HG02938 (cell line): Measurements from ENCODE around the gene RUSC2.
"Not testable (repeated sequence)": the region's sequence is repeated elsewhere in the genome, so short reads cannot be mapped to it uniquely, and the experiment has no call there.

Experiments
- ATAC-seq: cut with Tn5 transposase; IDR thresholded peaks from one replicate; pipeline ENCODE4 v1.9.1; 2021; ENCODE audit warnings: mild to moderate bottlenecking, moderate library complexity; ENCODE audit not compliant: unreplicated experiment

The RUSC2 gene

GRCh38 chr9:35493119-35493518 is 3.2 kb downstream of the RUSC2 start:
- not testable (repeated sequence) for ATAC-seq

DNA sequence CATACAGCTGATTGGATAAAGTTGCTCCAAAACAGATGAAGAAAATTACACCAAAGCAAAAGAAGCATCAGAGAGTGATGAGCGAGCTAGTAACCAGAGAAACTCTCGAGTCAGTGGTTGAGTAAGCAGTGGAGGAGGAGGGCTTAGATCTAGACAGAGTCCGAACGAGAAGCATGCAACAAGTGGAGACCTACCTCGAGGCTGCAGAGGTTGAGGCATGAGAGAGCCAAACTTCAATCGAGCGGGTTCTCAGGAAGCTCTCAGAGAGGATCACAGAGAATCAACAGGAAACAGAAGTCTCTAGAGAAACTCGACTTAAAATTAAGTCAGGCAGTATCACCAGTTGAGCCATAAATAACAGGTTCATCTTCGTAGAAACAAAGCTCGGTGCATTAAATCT is 6.1 kb downstream of the RUSC2 start:
- ATAC-seq, result no peak

DNA sequence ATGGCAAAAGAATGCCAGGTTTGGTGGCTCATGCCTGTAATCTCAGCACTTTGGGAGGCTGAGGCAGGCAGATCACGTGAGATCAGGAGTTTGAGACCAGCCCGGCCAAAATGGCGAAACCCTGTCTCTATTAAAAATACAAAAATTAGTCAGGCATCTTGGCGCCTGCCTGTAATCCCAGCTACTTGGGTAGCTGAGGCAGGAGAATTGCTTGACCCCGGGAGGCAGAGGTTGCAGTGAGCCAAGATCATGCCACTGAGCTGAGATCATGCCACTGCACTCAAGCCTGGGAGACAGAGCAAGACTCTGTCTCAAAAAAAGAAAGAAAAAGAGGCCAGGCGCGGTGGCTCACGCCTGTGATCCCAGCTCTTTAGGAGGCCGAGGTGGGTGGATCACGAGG is 8.3 kb downstream of the RUSC2 start:
- not testable (repeated sequence) for ATAC-seq

DNA sequence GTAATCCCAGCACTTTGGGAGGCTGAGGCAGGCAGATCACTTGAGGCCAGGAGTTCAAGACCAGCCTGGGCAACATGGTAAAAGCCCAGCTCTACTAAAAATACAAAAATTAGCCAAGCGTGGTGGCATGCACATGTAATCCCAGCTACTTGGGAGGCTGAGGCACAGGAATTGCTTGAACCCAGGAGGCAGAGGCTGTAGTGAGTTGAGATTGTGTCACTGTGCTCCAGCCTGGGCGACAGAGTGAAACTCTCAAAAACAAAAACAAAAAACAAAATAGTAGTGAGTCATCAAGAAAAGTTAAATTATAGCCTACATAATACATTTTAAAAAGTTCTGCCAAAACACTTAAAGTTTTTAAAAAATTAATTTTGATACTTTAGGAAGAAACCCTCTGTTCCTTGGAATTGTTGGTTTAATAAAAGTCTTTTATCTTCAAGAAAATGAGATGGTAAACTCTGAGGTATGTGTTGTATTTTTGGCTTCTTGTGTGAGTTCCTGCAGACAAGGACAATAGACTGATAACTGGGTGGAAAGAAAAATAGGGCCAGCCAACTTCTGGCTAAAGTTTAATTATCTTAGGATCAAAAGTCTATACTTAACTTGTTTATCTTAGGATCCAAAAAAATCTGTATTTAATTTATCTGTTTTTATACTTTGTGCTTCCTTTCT is 9.3 kb downstream of the RUSC2 start:
- ATAC-seq, result no peak

- no peak for ATAC-seq
Observed at GRCh38 chr9:35499701-35500030, 9.8 kb downstream of the RUSC2 start.

- no peak for ATAC-seq
Observed at GRCh38 chr9:35500130-35500748, 10.3 kb downstream of the RUSC2 start.

GRCh38 chr9:35501946-35502345 is 12.0 kb downstream of the RUSC2 start:
- ATAC-seq, result no peak

- no peak for ATAC-seq
Observed at GRCh38 chr9:35506359-35506758, 16.4 kb downstream of the RUSC2 start.

- ATAC-seq, result no peak
Observed at GRCh38 chr9:35508069-35508468, 18.2 kb downstream of the RUSC2 start.

DNA sequence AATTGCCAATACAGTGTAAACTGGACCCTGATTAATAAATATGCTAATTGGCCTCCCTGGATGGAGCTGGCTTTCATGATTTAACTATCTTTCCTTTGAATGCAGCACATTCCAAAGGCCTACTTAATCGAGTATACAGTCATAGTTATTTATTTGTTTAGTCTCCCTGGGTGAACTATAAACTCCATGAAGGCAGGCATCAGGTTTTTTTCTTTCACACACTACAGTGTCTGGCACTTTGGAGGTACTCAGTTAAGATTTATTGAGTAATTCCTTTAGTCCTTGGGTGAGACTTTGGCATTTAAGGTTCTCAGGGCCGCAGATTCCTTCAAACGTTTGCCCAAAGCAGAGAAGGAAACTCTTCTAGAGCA is 20.5 kb downstream of the RUSC2 start:
- ATAC-seq, result no peak

GRCh38 chr9:35510754-35511428 is 21.0 kb downstream of the RUSC2 start:
- no peak for ATAC-seq

GRCh38 chr9:35511453-35511852 is 21.5 kb downstream of the RUSC2 start:
- ATAC-seq, result no peak

- ATAC-seq, result no peak
Observed at GRCh38 chr9:35515766-35516165, 25.9 kb downstream of the RUSC2 start.

- ATAC-seq, result no peak
Observed at GRCh38 chr9:35516479-35516878, 26.6 kb downstream of the RUSC2 start.

DNA sequence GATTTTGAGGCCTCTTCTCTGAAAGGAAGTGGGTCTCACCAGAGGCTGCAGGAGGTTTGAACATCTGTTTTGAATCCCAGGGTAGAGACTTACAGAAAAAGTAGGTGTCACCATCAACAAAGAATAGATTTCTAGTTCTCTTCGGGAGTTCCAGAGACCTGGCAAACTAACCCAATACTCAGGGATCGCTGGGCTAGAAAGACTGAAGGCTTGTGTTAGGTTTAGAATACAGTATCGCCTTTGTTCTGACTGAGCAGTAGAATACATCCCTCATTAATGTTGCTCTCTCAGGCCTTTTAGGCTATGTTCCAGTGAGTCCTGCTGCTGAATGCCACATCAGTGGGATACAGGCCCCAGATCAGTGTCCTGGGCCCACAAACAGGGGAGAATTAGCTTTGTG is 27.2 kb downstream of the RUSC2 start:
- no peak for ATAC-seq

- ATAC-seq, result no peak
Observed at GRCh38 chr9:35517552-35518224, 27.8 kb downstream of the RUSC2 start.

DNA sequence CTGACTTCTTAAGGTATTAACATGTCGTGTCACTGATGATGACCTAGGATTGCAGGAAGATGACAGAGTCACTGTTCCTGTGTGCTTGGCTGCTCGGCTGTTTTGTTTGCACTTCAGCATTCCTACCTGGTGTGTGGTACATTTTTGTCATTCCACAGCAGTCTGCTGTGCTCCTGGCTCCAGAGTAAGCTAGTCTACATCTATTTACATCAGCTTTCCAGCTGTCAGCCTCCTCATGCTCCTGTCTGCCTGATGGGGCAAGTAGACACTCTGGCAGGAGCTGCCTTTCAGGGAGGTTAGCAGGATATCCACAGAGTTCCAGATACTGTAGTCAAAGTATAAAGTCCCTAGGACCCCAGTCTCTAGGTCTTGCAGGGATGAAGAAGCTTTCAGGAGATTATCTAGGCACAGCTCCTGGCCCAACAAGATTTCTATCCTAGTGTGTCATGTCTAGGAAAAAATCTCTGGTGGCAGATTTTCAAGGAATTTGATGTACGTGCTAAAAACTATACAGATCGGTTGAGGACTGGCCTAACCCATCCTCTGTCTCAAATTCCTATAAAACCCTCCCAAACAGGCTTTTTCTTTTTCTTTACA is 28.4 kb downstream of the RUSC2 start:
- no peak for ATAC-seq

GRCh38 chr9:35518981-35519679 is 29.2 kb downstream of the RUSC2 start:
- ATAC-seq, result no peak

DNA sequence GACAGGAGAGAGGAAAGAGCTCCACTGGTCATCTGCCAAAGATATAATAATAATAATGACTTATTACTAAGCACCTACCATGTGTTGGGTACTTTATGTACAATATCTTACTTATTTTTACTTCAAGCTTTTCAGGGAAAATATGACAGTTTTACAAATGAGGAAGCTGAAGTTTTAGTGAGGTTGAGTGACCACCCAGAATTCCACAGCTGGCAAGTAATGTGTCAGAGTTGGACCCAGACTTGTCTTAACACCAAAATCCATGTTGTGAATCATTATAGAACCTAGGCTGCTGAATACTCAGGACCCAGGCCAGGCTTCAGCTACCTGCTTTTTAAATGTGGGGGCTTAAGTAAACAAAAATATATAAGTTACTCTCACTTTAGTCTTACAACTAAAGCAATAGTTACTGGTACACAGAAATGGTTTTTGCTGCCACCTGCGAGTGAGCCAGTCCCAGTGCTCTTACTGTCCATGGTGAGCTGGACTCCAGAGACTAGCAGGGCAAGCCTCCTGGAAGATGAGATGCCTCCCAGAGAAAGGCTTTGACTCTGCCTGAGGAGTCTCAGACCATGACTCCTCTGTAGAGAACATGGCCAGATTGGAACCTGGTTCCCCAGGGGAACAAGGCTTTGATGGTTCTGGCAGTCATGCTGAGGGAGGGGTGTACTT is 29.9 kb downstream of the RUSC2 start:
- no peak for ATAC-seq

- no peak for ATAC-seq
Observed at GRCh38 chr9:35520364-35520710, 30.4 kb downstream of the RUSC2 start.

- ATAC-seq, result no peak
Observed at GRCh38 chr9:35521708-35522107, 31.8 kb downstream of the RUSC2 start.
